Adipocyte (in vitro differentiated cells): ENCODE results near the gene CYB5B.

ENCODE experiments used
- DNase-seq: peaks from one replicate; pipeline ENCODE4 v3.0.0-alpha.2; 2015; ENCODE audit warnings: low read depth
- H3K27me3 ChIP-seq: replicated peaks from 2 replicates; pipeline ENCODE4 v1.7.0; 2013; ENCODE audit warnings: mild to moderate bottlenecking, low read length, moderate library complexity; ENCODE audit not compliant: control insufficient read depth, insufficient read depth
- H3K36me3 ChIP-seq: 2 replicates; pipeline ENCODE4 v1.7.0; 2013; ENCODE audit warnings: low read length, mild to moderate bottlenecking, moderate library complexity; ENCODE audit not compliant: control insufficient read depth, insufficient read depth, severe bottlenecking
- H3K4me1 ChIP-seq: 2 replicates; pipeline ENCODE4 v1.7.0; 2013; ENCODE audit warnings: mild to moderate bottlenecking, low read length, moderate library complexity; ENCODE audit not compliant: control insufficient read depth, insufficient read depth
- H3K4me3 ChIP-seq: 2 replicates; pipeline ENCODE4 v1.7.0; 2013; ENCODE audit warnings: mild to moderate bottlenecking, low read length, moderate library complexity
- H3K9ac ChIP-seq: 2 replicates; pipeline ENCODE4 v1.7.0; 2013; ENCODE audit warnings: mild to moderate bottlenecking, low read length, moderate library complexity
- H3K9me3 ChIP-seq: 2 replicates; pipeline ENCODE4 v1.7.0; 2013; ENCODE audit warnings: mild to moderate bottlenecking, low read length, moderate library complexity; ENCODE audit not compliant: control insufficient read depth

The CYB5B gene

DNA sequence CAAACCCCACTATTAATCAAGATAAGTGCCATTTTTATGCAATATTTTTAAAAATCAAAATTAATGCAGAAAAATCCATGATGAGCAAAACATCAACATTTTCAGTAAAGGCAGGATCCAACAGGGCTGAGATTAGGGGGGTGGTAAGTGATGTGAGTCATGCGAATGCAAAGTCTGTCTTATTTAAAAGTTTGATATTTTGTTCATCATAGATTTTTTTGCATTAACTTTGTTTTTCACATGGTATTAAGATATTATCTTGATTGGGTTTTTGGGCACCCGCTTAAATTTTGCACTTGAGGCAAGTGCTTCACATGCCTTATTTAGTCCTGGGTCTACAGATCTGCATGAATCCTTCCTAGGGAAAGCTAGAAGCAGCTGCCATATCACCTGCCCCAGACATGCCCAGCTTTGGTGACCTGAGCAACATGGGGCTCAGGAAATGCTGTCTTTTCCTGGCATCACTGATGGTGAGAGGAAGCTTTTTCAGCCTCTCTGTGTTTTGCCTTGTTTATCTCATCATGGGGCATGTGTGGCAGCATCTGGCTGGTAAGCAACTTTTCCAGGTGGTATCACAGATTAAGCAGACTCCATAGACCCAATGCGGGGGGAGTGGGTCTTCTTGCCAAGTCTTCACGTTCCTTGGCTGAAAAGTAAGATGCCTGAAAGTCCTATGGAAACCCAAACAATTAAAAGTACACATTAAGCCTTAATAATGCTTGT, 83.8 kb downstream of the CYB5B start:
- H3K9me3 ChIP-seq = no peaks in the 10 kb centered on the region
- no peak for DNase-seq
- peaks cover 4% of the 10 kb centered on the region for H3K4me1 ChIP-seq
- no peaks in the 10 kb centered on the region for H3K27me3 ChIP-seq
- no peaks in the 10 kb centered on the region for H3K36me3 ChIP-seq
- no peak overlapping the region for H3K9ac ChIP-seq
- H3K4me3 ChIP-seq = no peak overlapping the region

- DNase-seq = no peak
- Histone ChIP-seq H3K4me3 (no peak overlapping the region), H3K9me3 (no peaks in the 10 kb centered on the region), H3K36me3 (no peaks in the 10 kb centered on the region), H3K4me1 (peaks cover 4% of the 10 kb centered on the region), H3K9ac (no peak overlapping the region), H3K27me3 (no peaks in the 10 kb centered on the region)
Measured at GRCh38 chr16:69509125-69509524, 84.7 kb downstream of the CYB5B start.

GRCh38 chr16:69511651-69512050, 87.2 kb downstream of the CYB5B start:
- DNase-seq = no peak
- no peaks in the 10 kb centered on the region for H3K36me3 ChIP-seq
- peaks cover 4% of the 10 kb centered on the region for H3K4me1 ChIP-seq
- no peaks in the 10 kb centered on the region for H3K9me3 ChIP-seq
- H3K9ac ChIP-seq = no peak overlapping the region
- H3K4me3 ChIP-seq = no peak overlapping the region
- H3K27me3 ChIP-seq = no peaks in the 10 kb centered on the region

DNA sequence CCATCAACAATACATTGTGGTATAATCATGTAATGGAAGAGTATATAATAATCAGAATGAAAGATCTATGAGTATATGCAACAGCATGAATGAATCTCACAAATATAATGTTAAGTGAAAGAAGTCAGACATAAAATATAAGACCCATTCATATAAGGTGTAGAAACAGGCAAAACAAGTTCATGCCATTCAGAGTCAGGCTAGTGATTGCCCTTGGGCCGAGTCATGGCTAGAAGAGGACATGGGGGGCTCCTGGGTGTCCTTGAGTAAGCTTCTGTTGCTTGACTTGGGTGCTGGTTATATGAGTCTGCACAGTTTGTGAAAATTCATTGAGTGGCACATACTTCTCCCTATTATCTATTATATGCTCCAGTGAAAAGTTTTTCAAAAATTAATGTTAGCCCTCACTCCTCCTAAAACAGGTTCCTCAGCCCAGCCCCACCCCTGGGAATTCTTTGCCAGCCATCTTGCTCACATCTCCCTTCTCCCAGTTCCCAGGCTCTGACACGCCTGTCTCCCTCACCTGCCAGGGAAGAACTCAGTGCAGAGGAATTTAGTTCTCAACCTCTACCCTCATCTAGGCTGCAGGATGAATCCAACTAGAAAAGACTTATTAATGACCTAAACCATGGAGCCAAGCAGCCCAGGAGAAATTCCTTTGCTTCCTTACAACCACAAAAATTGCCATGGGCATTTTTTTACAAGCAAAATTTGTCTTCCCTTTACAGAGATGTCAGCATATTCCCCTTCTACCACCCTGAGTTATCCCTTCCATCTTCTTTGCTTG, 89.0 kb downstream of the CYB5B start:
- H3K9ac ChIP-seq = no peak overlapping the region
- H3K36me3 ChIP-seq = no peaks in the 10 kb centered on the region
- peak; percentile 4 for DNase-seq
- no peaks in the 10 kb centered on the region for H3K4me1 ChIP-seq
- H3K27me3 ChIP-seq = no peaks in the 10 kb centered on the region
- no peak overlapping the region for H3K4me3 ChIP-seq
- no peaks in the 10 kb centered on the region for H3K9me3 ChIP-seq

DNA sequence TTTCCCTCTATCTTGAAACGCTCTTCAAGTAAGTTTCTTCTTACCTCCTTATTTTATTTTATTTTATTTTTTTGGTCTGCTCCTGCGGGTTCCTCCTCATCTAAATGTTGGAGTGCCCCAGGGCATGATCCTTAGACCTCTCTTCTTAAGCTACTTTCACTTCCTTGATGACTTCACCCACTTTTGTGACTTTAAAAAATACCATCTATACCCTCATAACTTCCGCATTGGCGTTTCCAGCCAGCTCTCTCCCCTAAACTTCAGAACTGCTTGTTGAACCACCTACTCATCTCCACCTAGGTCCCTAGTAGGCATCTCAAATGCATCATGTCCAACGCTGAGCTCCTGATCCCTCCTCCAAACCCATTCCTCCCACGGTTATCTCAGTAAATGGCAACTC, 89.9 kb downstream of the CYB5B start:
- H3K9ac ChIP-seq = no peak overlapping the region
- no peaks in the 10 kb centered on the region for H3K27me3 ChIP-seq
- DNase-seq = no peak
- no peaks in the 10 kb centered on the region for H3K4me1 ChIP-seq
- no peaks in the 10 kb centered on the region for H3K36me3 ChIP-seq
- H3K4me3 ChIP-seq = no peak overlapping the region
- H3K9me3 ChIP-seq = no peaks in the 10 kb centered on the region
